Measurements from ENCODE around the gene MAP3K2.

- TF ChIP-seq, protein P1, sequence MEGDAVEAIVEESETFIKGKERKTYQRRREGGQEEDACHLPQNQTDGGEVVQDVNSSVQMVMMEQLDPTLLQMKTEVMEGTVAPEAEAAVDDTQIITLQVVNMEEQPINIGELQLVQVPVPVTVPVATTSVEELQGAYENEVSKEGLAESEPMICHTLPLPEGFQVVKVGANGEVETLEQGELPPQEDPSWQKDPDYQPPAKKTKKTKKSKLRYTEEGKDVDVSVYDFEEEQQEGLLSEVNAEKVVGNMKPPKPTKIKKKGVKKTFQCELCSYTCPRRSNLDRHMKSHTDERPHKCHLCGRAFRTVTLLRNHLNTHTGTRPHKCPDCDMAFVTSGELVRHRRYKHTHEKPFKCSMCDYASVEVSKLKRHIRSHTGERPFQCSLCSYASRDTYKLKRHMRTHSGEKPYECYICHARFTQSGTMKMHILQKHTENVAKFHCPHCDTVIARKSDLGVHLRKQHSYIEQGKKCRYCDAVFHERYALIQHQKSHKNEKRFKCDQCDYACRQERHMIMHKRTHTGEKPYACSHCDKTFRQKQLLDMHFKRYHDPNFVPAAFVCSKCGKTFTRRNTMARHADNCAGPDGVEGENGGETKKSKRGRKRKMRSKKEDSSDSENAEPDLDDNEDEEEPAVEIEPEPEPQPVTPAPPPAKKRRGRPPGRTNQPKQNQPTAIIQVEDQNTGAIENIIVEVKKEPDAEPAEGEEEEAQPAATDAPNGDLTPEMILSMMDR (IDR thresholded peaks at IDR 0.05) = no peak
- TF ChIP-seq POLR2A (IDR thresholded peaks at IDR 0.05) = no peak
Measured at GRCh38 chr2:127434515-127434914, 46.7 kb upstream of the MAP3K2 start.

Data from prostate gland (tissue), 2 donors.